HG02938 (cell line): ENCODE measurements around the gene CCL4.
A peak's percentile ranks its signal among the peaks of the same experiment; 100 is the strongest.

Experiments used
- ATAC-seq: cut with Tn5 transposase; IDR thresholded peaks from one replicate; pipeline ENCODE4 v1.9.1; 2021; ENCODE audit warnings: mild to moderate bottlenecking, moderate library complexity; ENCODE audit not compliant: unreplicated experiment

CCL4 gene

GRCh38 chr17:36142806-36143205 lies 39.2 kb downstream of the CCL4 start:
- ATAC-seq, result no peak

- ATAC-seq, result no peak
Measured at GRCh38 chr17:36144014-36144413, 40.4 kb downstream of the CCL4 start.

- ATAC-seq, result no peak
Measured at GRCh38 chr17:36144981-36145729, 41.5 kb downstream of the CCL4 start.

GRCh38 chr17:36147601-36148000 lies 44.0 kb downstream of the CCL4 start:
- no peak for ATAC-seq

- peak; percentile 68 for ATAC-seq
Measured at GRCh38 chr17:36148559-36149295, 45.1 kb downstream of the CCL4 start.

GRCh38 chr17:36149296-36149820 lies 45.7 kb downstream of the CCL4 start:
- no peak for ATAC-seq

- no peak for ATAC-seq
Measured at GRCh38 chr17:36151891-36152638, 48.4 kb downstream of the CCL4 start.

- no peak for ATAC-seq
Measured at GRCh38 chr17:36152639-36153120, 49.1 kb downstream of the CCL4 start.

- no peak for ATAC-seq
Measured at GRCh38 chr17:36153895-36154610, 50.4 kb downstream of the CCL4 start.
